Cardiac fibroblast (primary cell): ENCODE measurements around the gene CD300H.
"Not testable (repeated sequence)": the region's sequence is repeated elsewhere in the genome, so short reads cannot be mapped to it uniquely, and the experiment has no call there.

ENCODE experiments used
- DNase-seq, 2 donors: peaks; one replicate each; pipeline versions ENCODE4 v3.0.0 to v3.0.0-alpha.2; 2010; ENCODE audit warnings: low read depth in 2 of 2
- H3K4me3 ChIP-seq, 2 donors: replicated peaks in 1 of 2; 1 replicate in 1 of 2; 2 replicates in 1 of 2; pipeline ENCODE4 v1.5.1; 2011; ENCODE audit warnings: low read depth in 2 of 2, low read length in 2 of 2, mild to moderate bottlenecking in 2 of 2, moderate library complexity in 1 of 2
- TF ChIP-seq, protein P1 (sequence below): IDR thresholded peaks from one replicate; pipeline ENCODE4 v1.5.1; 2011; ENCODE audit warnings: low read depth, mild to moderate bottlenecking, low read length, inconsistent platforms

The CD300H gene

DNA sequence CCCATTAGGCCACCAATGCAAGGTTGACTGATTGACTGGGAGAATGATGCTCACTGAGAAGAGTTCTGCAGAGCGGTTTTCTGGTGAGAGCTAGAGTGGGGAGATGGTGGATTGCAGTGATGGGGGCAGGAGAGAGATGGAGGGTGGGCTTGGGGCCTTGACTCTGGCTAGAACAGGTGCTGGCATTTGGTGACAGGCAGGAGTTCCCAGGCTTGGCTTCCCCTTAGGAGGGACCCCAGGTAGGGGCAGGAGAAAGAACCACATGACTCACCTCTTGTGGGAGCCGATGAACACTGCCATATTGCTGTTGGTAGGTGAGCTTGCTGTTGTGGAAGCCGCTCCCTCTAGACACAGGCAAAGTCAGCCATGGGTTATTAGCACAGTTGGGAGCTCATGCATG is 44.0 kb downstream of the CD300H start:
- no peak overlapping the region for H3K4me3 ChIP-seq
- TF ChIP-seq, protein P1, sequence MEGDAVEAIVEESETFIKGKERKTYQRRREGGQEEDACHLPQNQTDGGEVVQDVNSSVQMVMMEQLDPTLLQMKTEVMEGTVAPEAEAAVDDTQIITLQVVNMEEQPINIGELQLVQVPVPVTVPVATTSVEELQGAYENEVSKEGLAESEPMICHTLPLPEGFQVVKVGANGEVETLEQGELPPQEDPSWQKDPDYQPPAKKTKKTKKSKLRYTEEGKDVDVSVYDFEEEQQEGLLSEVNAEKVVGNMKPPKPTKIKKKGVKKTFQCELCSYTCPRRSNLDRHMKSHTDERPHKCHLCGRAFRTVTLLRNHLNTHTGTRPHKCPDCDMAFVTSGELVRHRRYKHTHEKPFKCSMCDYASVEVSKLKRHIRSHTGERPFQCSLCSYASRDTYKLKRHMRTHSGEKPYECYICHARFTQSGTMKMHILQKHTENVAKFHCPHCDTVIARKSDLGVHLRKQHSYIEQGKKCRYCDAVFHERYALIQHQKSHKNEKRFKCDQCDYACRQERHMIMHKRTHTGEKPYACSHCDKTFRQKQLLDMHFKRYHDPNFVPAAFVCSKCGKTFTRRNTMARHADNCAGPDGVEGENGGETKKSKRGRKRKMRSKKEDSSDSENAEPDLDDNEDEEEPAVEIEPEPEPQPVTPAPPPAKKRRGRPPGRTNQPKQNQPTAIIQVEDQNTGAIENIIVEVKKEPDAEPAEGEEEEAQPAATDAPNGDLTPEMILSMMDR, result no peak
- no peak for DNase-seq

DNA sequence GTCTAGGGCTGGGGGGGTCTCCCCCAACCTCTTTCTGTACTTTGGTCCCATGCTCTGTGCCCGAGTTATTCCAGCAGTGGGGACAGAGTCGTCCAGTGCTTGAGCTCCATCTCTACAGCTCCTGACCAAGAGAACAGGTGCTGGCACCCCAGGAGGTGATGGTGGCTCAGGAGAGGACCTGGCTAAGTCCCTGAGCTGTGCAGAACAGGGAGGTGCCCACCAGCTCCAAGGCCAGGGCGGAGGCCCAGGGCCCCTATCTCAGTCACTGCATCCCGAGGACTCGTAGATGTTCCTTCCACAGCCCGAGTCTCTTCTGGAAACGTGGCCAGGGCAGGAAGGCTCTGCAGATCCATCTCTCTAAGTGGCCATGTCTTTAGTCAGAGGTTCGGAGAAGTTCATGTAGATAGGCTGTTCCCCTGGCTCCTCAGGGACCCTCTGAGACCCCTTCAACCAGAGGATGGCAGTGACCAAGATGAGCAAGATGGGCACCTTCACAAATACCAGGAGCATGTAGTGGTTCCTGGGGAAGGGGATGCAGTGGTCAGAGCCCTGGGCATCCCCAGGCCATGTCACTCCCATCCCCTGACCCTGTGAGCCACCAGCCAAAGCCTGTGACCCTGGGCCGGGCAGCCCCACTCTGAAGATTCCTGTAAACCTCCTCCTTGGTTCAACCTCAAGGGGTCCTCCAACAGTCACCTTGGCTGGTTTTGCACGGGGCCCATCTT is 44.8 kb downstream of the CD300H start:
- no peak overlapping the region for H3K4me3 ChIP-seq
- TF ChIP-seq, protein P1, result no peak
- no peak for DNase-seq

DNA sequence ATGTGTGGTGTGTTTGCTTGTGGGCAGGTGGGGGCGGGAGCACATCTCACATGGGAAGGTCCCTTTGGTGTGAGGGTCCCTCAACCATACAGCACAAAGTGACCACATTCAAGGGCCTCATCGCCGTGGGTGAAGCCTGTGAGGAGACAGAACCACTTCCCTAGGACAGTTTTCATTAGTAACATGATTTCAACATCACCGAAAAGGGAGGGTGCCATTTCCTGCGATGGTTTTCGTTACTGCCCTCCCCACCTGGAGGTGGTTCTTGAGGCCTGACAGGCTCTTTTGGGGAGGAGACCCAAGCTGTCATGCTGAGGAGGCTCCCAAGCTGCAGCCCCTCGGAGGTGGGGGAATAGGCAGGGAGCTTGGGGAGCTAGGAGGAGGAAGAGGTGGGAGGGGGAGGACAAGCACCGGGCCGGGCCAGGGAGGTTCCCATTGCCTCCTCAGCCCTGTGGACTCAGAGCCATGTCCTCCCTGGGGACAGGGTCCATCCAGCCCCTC is 45.6 kb downstream of the CD300H start:
- no peak overlapping the region for H3K4me3 ChIP-seq
- TF ChIP-seq, protein P1, result no peak
- DNase-seq, result no peak

DNA sequence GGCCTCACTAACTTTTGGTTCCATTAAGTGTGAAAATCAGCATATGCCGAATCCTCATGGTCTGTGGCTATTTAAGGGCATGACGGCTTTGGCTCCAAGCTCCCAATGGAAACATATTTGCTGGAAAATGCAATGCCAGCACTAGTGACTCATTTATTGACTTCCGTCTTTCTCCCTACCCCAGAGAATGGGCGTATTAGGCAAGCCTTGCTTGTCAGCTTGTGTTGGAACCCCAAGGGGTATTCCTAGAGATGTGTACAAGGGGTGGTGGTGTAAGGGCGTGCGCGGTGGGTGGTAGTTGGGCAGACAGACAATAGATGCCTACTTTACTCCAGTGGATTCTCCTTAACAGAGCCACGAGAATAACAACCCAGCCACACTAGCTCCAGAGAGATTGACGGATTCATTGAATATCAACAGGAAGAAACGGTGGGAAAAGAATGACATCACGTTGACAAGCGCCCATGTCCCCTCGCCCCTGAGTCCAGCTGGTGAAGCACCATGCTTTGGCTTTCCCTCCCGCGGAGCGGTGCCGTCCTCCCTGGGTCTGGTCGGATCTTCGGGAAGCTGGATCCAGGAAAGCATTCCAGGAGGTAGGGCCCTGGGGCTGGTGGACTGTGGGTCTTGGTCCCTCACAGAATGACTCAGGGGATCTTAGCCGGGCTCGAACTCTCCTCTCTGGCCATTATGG is 46.4 kb downstream of the CD300H start:
- TF ChIP-seq, protein P1, result no peak
- DNase-seq, result no peak
- no peak overlapping the region for H3K4me3 ChIP-seq

DNA sequence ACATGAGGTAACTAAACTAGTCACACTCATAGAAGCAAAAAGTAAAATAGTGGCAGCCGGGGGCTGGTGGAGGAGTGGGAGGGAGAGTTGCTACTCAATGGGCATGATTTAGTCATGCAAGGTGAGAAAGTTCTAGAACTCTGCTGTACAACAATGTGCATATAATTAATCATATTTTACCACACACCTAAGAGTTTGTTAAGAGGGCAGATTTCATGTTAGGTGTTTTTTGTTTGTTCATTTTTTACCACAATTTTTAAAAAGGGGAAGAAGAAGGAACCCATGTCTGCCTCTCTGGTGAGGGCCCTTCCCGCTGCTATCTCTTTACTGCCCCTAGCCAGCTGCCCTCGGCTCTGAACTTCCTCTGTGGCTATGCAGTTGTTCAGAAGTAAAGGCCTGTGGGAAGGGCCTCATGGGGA is 47.3 kb downstream of the CD300H start:
- DNase-seq, result no peak
- TF ChIP-seq, protein P1, result no peak

DNA sequence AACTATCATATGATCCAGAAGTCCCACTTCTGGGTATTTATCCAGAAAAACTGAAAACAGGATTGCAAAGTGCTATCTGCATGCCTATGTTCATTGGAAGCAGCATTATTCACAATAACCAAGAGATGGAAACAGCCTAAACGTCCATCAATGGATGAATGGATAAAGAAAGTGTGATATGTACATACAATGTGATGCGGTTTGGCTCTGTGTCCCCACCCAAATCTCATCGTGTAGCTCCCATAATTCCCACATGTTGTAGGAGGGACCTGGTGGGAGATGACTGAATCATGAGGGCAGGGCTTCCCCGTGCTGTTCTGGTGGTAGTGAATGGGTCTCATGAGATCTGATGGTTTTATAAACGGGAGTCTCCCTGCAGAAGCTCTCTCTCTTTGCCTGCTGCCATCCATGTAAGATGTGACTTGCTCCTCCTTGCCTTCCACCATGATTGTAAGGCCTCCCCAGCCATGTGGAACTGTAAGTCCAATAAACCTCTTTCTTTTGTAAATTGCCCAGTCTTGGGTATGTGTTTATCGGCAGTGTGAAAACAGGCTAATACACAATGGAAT is 48.8 kb downstream of the CD300H start:
- not testable (repeated sequence) for H3K4me3 ChIP-seq, DNase-seq

More for the DNA sequence above, 47.3 kb downstream of the CD300H start:
- H3K4me3 ChIP-seq, result no peak overlapping the region
